K562 (cell line): ENCODE results near the gene HAP1.
"Not testable (repeated sequence)": the region's sequence is repeated elsewhere in the genome, so short reads cannot be mapped to it uniquely, and the experiment has no call there.

Source experiments
- POLR2B ChIP-seq: fragments of 450-650 bp; IDR thresholded peaks from 2 replicates; pipeline ENCODE4 v1.6.1; 2018; ENCODE audit warnings: low read depth; ENCODE audit not compliant: partially characterized antibody
- RFX5 ChIP-seq: IDR thresholded peaks from 2 replicates; pipeline ENCODE4 v1.6.1; 2011; ENCODE audit warnings: low read depth, mild to moderate bottlenecking, improper control_type of control experiment, low read length
- TARDBP ChIP-seq: fragments of 450-650 bp; IDR thresholded peaks from 2 replicates; pipeline ENCODE4 v1.6.1; 2016
- TF ChIP-seq, protein P1 (sequence below), 2 experiments: fragments of 250-450 bp in 1 of 2; fragments of 450-650 bp in 1 of 2; sonication (Bioruptor Pico) in 1 of 2; IDR thresholded peaks; 2 replicates each; pipeline versions ENCODE4 v1.6.1 to v1.8.0; 2016 to 2021; ENCODE audit warnings: mild to moderate bottlenecking in 2 of 2, moderate library complexity in 2 of 2, missing compliant biosample characterization in 1 of 2, missing genetic modification characterization in 1 of 2

- TF ChIP-seq POLR2B, RFX5, TARDBP: not testable (repeated sequence)
- TF ChIP-seq, protein P1, sequence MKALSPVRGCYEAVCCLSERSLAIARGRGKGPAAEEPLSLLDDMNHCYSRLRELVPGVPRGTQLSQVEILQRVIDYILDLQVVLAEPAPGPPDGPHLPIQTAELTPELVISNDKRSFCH (CRISPR knock-in tag; IDR thresholded peaks at IDR 0.05), result not testable (repeated sequence)
- TF ChIP-seq, protein P1 (tag; IDR thresholded peaks at IDR 0.05), result not testable (repeated sequence)
These were observed 48.7 kb downstream of the HAP1 start for GRCh38 chr17:41685753-41686152.
